Measurements from ENCODE around the gene LITAF.
"Not testable (repeated sequence)": the region's sequence is repeated elsewhere in the genome, so short reads cannot be mapped to it uniquely, and the experiment has no call there.

The LITAF gene

DNA sequence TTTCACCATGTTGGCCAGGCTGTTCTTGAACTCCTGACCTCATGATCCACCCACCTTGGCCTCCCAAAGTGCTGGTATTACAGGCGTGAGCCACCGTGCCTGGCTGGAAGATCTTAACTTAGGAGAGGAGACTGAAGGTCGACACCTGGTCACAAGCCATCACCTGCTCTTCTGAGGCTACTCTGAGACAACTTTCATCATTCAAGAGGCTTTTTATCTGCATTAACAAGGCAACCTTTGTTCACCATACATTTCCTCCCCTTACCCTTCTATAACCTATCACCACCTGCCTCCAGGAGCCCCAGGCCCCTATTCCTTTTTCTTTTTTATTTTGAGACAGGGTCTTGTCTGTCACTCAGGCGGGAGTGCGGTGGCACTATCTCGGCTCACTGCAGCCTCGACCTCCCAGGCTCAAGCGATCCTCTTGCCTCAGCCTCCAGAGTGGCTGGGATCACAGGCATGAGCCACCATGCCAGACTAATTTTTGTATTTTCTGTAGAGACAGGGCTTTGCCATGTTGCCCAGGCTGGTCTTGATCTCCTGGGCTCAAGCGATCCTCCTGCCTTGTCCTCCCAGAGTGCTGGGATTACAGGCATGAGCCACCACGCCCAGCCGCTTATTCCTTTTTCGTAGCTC is 6.2 kb downstream of the LITAF start:
- Mint-ChIP-seq H3K4me3 (peak overlapping the region; percentile 69), H3K27ac (peak overlapping the region; percentile 90), H3K4me1 (ENCODE audit: low read depth) (peaks cover 82% of the 10 kb centered on the region), H3K9me3 (ENCODE audit: low read depth) (no peaks in the 10 kb centered on the region), H3K36me3 (peaks cover 5% of the 10 kb centered on the region), H3K27me3 (no peaks in the 10 kb centered on the region)

- H3K36me3 Mint-ChIP-seq; H3K27me3 Mint-ChIP-seq; H3K27ac Mint-ChIP-seq; H3K9me3 Mint-ChIP-seq (ENCODE audit: low read depth): not testable (repeated sequence)
- H3K4me3 Mint-ChIP-seq = peak overlapping the region; percentile 10
- H3K4me1 Mint-ChIP-seq (ENCODE audit: low read depth) = peaks cover 80% of the 10 kb centered on the region
These were observed 9.4 kb downstream of the LITAF start for GRCh38 chr16:11577290-11577660.

GRCh38 chr16:11576427-11577289 is 10.1 kb downstream of the LITAF start:
- Mint-ChIP-seq H3K4me3 (peak overlapping the region; percentile 35), H3K4me1 (ENCODE audit: low read depth) (peaks cover 78% of the 10 kb centered on the region), H3K27me3 (no peaks in the 10 kb centered on the region), H3K36me3 (peaks cover 3% of the 10 kb centered on the region), H3K27ac (peak overlapping the region; percentile 47), H3K9me3 (ENCODE audit: low read depth) (no peaks in the 10 kb centered on the region)

DNA sequence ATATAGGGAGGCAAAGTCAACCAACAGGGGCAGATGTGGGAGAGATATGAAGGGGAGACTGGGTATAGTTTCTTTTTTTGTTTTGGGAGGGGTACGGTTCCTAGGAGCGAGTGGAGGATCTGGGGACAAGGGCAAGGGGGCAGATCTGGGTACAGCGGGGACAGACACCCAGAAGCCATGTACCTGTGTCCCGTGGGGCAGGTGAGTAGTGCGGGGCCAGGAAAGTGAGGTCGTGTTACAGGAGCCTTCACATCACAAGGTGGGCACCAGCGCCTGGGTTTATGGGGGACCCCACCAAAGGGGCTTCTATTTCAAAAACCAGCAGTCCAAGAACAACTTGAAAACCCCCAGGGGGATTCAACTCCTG is 11.5 kb downstream of the LITAF start:
- Mint-ChIP-seq H3K36me3 (peaks cover 3% of the 10 kb centered on the region), H3K4me3 (peak overlapping the region; percentile 70), H3K4me1 (ENCODE audit: low read depth) (peaks cover 78% of the 10 kb centered on the region), H3K27ac (peak overlapping the region; percentile 90), H3K9me3 (ENCODE audit: low read depth) (no peaks in the 10 kb centered on the region), H3K27me3 (no peaks in the 10 kb centered on the region)

GRCh38 chr16:11572301-11572995 is 14.3 kb downstream of the LITAF start:
- H3K27me3 Mint-ChIP-seq = no peaks in the 10 kb centered on the region
- H3K4me3 Mint-ChIP-seq = peak overlapping the region; percentile 58
- no peaks in the 10 kb centered on the region for H3K36me3 Mint-ChIP-seq
- H3K9me3 Mint-ChIP-seq (ENCODE audit: low read depth) = no peaks in the 10 kb centered on the region
- peak overlapping the region; percentile 88 for H3K27ac Mint-ChIP-seq
- peaks cover 64% of the 10 kb centered on the region for H3K4me1 Mint-ChIP-seq (ENCODE audit: low read depth)

- Mint-ChIP-seq H3K36me3 (no peaks in the 10 kb centered on the region), H3K27me3 (no peaks in the 10 kb centered on the region), H3K27ac (peak overlapping the region; percentile 86), H3K4me1 (ENCODE audit: low read depth) (peaks cover 64% of the 10 kb centered on the region), H3K9me3 (ENCODE audit: low read depth) (no peaks in the 10 kb centered on the region), H3K4me3 (no peak overlapping the region)
These were observed 15.2 kb downstream of the LITAF start for GRCh38 chr16:11571549-11571948.

- Mint-ChIP-seq H3K9me3 (ENCODE audit: low read depth) (no peaks in the 10 kb centered on the region), H3K27me3 (no peaks in the 10 kb centered on the region), H3K27ac (peak overlapping the region; percentile 86), H3K4me1 (ENCODE audit: low read depth) (peaks cover 71% of the 10 kb centered on the region), H3K4me3 (no peak overlapping the region), H3K36me3 (no peaks in the 10 kb centered on the region)
These were observed 15.9 kb downstream of the LITAF start for GRCh38 chr16:11570806-11571205.

- H3K36me3 Mint-ChIP-seq = no peaks in the 10 kb centered on the region
- no peaks in the 10 kb centered on the region for H3K27me3 Mint-ChIP-seq
- peaks cover 69% of the 10 kb centered on the region for H3K4me1 Mint-ChIP-seq (ENCODE audit: low read depth)
- no peak overlapping the region for H3K4me3 Mint-ChIP-seq
- no peaks in the 10 kb centered on the region for H3K9me3 Mint-ChIP-seq (ENCODE audit: low read depth)
- peak overlapping the region; percentile 79 for H3K27ac Mint-ChIP-seq
These were observed 16.5 kb downstream of the LITAF start for GRCh38 chr16:11570258-11570657.

DNA sequence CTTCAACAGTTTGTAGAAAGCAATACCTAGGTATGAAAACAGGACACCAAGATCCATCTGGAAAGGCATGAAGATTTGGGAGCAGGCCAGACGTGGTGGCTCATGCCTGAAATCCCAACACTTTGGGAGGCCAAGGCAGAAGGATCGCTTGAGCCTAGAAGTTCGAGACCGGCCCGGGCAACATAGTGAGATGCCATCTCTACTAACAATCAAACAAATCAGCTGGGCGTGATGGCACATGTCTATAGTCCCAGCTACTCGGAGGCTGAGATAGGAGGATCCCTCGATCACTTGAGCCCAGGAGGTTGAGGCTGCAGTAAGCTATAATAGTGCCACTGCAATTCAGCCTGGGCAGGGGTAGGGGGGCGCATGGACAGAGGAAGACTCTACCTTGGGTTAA is 20.3 kb downstream of the LITAF start:
- H3K9me3 Mint-ChIP-seq (ENCODE audit: low read depth) = no peaks in the 10 kb centered on the region
- H3K27ac Mint-ChIP-seq = peak overlapping the region; percentile 86
- no peaks in the 10 kb centered on the region for H3K27me3 Mint-ChIP-seq
- no peaks in the 10 kb centered on the region for H3K36me3 Mint-ChIP-seq
- H3K4me1 Mint-ChIP-seq (ENCODE audit: low read depth) = peaks cover 68% of the 10 kb centered on the region
- no peak overlapping the region for H3K4me3 Mint-ChIP-seq

DNA sequence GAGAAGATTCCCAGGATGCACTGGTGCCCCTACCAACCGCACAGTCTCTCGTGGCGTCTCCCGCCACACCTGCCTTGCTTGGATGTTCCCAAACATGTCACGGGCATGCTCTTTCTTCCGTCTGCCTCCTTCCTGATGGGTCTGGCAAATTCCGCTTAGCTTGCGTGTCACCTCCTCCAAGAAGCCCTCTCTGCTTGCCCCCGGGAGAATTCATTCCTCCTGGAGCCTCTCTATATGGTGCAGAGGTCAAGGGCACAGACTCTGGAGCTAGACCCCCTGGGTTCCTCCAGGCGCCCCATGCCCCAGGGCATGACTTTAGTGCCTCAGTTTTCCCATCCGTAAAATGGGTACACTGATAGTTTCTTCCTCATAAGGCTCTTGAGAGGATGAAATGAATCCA is 21.1 kb downstream of the LITAF start:
- Mint-ChIP-seq H3K9me3 (ENCODE audit: low read depth) (no peaks in the 10 kb centered on the region), H3K4me1 (ENCODE audit: low read depth) (peaks cover 70% of the 10 kb centered on the region), H3K27me3 (no peaks in the 10 kb centered on the region), H3K36me3 (no peaks in the 10 kb centered on the region), H3K27ac (peak overlapping the region; percentile 86), H3K4me3 (no peak overlapping the region)

DNA sequence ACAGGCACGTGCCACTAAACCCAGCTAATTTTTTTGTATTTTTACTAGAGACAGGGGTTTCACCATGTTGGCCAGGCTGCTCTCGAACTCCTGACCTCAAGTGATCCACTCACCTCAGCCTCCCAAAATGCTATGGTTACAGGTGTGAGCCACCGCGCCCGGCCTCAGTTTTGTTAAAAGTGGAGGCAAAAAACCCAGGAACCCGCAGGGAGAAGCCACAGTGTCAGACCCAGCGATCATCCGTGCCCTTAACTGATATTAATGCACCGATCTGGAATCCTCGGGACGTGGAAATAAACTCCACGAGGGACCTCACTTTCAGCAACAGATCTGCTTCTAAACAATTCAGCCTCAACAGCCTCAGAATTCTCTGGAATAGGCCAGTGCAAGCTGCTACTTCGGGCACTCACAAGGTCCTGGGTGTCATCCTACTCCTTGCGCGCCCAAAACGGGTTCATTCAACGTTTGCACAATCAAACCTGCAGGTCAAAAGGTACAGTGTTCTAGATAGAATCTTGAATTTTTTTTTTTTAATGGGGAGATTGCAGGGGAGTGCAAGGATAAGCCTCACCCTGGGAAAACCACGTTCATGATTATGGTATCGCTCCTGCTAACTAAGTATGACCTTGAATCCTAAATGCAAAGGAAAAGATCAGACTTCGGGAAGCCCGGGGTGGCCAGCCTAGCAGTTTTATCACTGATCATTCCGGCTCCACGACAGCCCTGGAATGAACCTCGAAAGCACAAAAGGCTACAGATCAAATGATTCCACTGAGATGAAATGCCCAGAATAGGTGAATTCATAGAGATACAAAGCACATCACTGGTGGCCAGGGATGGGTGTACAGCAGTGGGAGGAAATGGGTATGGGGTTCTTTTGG is 22.4 kb downstream of the LITAF start:
- Mint-ChIP-seq H3K27me3 (no peaks in the 10 kb centered on the region), H3K4me3 (no peak overlapping the region), H3K36me3 (no peaks in the 10 kb centered on the region), H3K9me3 (ENCODE audit: low read depth) (no peaks in the 10 kb centered on the region), H3K4me1 (ENCODE audit: low read depth) (peaks cover 73% of the 10 kb centered on the region), H3K27ac (peak overlapping the region; percentile 79)

- H3K4me3 Mint-ChIP-seq = peak overlapping the region; percentile 48
- H3K4me1 Mint-ChIP-seq (ENCODE audit: low read depth) = peaks cover 79% of the 10 kb centered on the region
- H3K36me3 Mint-ChIP-seq = no peaks in the 10 kb centered on the region
- no peaks in the 10 kb centered on the region for H3K27me3 Mint-ChIP-seq
- peak overlapping the region; percentile 87 for H3K27ac Mint-ChIP-seq
- no peaks in the 10 kb centered on the region for H3K9me3 Mint-ChIP-seq (ENCODE audit: low read depth)
These were observed 23.2 kb downstream of the LITAF start for GRCh38 chr16:11563493-11564040.

GRCh38 chr16:11562941-11563340 is 23.8 kb downstream of the LITAF start:
- Mint-ChIP-seq H3K9me3 (ENCODE audit: low read depth) (no peaks in the 10 kb centered on the region), H3K27ac (peak overlapping the region; percentile 87), H3K27me3 (no peaks in the 10 kb centered on the region), H3K4me1 (ENCODE audit: low read depth) (peaks cover 81% of the 10 kb centered on the region), H3K36me3 (no peaks in the 10 kb centered on the region), H3K4me3 (no peak overlapping the region)

- Mint-ChIP-seq H3K36me3 (no peaks in the 10 kb centered on the region), H3K4me1 (ENCODE audit: low read depth) (peaks cover 85% of the 10 kb centered on the region), H3K4me3 (peak overlapping the region; percentile 17), H3K9me3 (ENCODE audit: low read depth) (no peaks in the 10 kb centered on the region), H3K27ac (peak overlapping the region; percentile 89), H3K27me3 (no peaks in the 10 kb centered on the region)
These were observed 24.3 kb downstream of the LITAF start for GRCh38 chr16:11562411-11562810.

Data from activated naive CD8-positive, alpha-beta T cell (primary cell).